Astrocyte (in vitro differentiated cells and primary cell): ENCODE measurements around the gene WASF2. TPM values are rescaled to one million over a fixed set of nuclear protein-coding genes. Genes with fewer than 3 reads are reported as not detected.

Source experiments
- DNase-seq: peaks from one replicate; pipeline ENCODE4 v3.0.0-alpha.2; 2010; ENCODE audit warnings: low read depth
- FAIRE-seq: peaks from 2 replicates; lab custom pipeline; 2011; peaks lifted over from hg19 to GRCh38; lab: Jason Lieb, UNC
- H2AFZ ChIP-seq: 2 replicates; pipeline ENCODE4 v1.6.0; 2012; ENCODE audit warnings: low read depth, low read length, inconsistent platforms
- H3K27ac ChIP-seq: 2 replicates; pipeline ENCODE4 v1.5.1; 2011; ENCODE audit warnings: low read depth, low read length, inconsistent platforms
- H3K27me3 ChIP-seq: 2 replicates; pipeline ENCODE4 v1.6.0; 2011; ENCODE audit warnings: low read length, inconsistent platforms; ENCODE audit not compliant: insufficient read depth
- H3K36me3 ChIP-seq: 2 replicates; pipeline ENCODE4 v1.5.1; 2011; ENCODE audit warnings: low read length, inconsistent platforms; ENCODE audit not compliant: insufficient read depth
- H3K4me1 ChIP-seq: 2 replicates; pipeline ENCODE4 v1.5.1; 2011; ENCODE audit warnings: low read length, inconsistent platforms; ENCODE audit not compliant: insufficient read depth
- H3K4me2 ChIP-seq: 2 replicates; pipeline ENCODE4 v1.6.0; 2012; ENCODE audit warnings: low read length, inconsistent platforms
- H3K4me3 ChIP-seq: 2 replicates; pipeline ENCODE4 v1.5.1; 2011; ENCODE audit warnings: low read depth, mild to moderate bottlenecking, low read length, inconsistent platforms; ENCODE audit not compliant: insufficient read depth
- H3K79me2 ChIP-seq: 2 replicates; pipeline ENCODE4 v1.6.0; 2012; ENCODE audit warnings: mild to moderate bottlenecking, low read length, inconsistent platforms; ENCODE audit not compliant: insufficient read depth
- H3K9ac ChIP-seq: 2 replicates; pipeline ENCODE4 v1.6.0; 2012; ENCODE audit warnings: mild to moderate bottlenecking, low read length, inconsistent platforms
- H3K9me3 ChIP-seq: 2 replicates; pipeline ENCODE4 v1.5.1; 2012; ENCODE audit warnings: low read depth, mild to moderate bottlenecking, low read length, inconsistent platforms; ENCODE audit not compliant: insufficient read depth
- H4K20me1 ChIP-seq: 2 replicates; pipeline ENCODE4 v1.6.0; 2012; ENCODE audit warnings: low read length, inconsistent platforms; ENCODE audit not compliant: insufficient read depth
- H3K27ac Mint-ChIP-seq: one replicate; pipeline ENCODE4 v1.8.0; 2021; ENCODE audit warnings: mild to moderate bottlenecking, mixed read lengths; ENCODE audit not compliant: unreplicated experiment
- H3K27me3 Mint-ChIP-seq: one replicate; pipeline ENCODE4 v1.8.0; 2021; ENCODE audit warnings: low read depth, mixed read lengths; ENCODE audit not compliant: unreplicated experiment
- H3K36me3 Mint-ChIP-seq: one replicate; pipeline ENCODE4 v1.8.0; 2021; ENCODE audit warnings: low read depth, mixed read lengths; ENCODE audit not compliant: unreplicated experiment
- H3K4me1 Mint-ChIP-seq: one replicate; pipeline ENCODE4 v1.8.0; 2021; ENCODE audit warnings: low read depth, mixed read lengths; ENCODE audit not compliant: unreplicated experiment
- H3K4me3 Mint-ChIP-seq: one replicate; pipeline ENCODE4 v1.8.0; 2021; ENCODE audit warnings: mild to moderate bottlenecking, moderate library complexity, mixed read lengths; ENCODE audit not compliant: unreplicated experiment
- H3K9me3 Mint-ChIP-seq: one replicate; pipeline ENCODE4 v1.8.0; 2021; ENCODE audit warnings: mild to moderate bottlenecking, mixed read lengths; ENCODE audit not compliant: unreplicated experiment
- EZH2 ChIP-seq: IDR thresholded peaks from 2 replicates; pipeline ENCODE4 v1.6.1; 2012; ENCODE audit warnings: mild to moderate bottlenecking, low read length, inconsistent platforms; ENCODE audit not compliant: insufficient read depth
- total RNA-seq: library from RNA; stranded (reverse); gene quantifications from 2 replicates; pipeline ENCODE4 v1.2.1, GENCODE V29; 2021
- TF ChIP-seq, protein P1 (sequence below): IDR thresholded peaks from 2 replicates; pipeline ENCODE4 v1.5.1; 2011; ENCODE audit warnings: low read depth, mild to moderate bottlenecking, inconsistent platforms, low read length, moderate library complexity; ENCODE audit not compliant: insufficient read depth

Gene WASF2
- total RNA-seq, 1 donor from 2014 or later = 86.9 TPM

DNA sequence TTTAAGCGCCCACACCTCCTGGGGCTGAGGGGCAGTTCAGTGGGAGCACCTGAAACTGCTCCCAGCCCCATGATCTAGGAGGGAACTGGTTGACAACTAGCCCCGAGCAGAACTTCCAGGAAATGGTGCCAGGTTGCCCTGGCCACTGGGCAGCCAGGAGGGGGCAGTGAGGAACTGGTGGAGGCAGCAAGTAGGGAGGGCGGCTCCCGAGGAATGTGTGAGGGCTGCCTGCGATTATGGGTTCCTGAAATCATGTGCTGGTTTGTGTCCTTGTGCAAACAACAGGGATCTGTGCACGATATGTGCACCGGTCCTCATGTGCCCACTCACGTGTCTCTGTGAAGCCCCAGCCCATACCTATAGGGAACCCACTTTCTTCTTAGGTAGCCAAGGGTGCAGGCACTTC is 87.6 kb downstream of the WASF2 start:
- Mint-ChIP-seq H3K36me3 (peaks cover 4% of the 10 kb centered on the region), H3K27me3 (no peaks in the 10 kb centered on the region), H3K27ac (peak overlapping the region; percentile 18), H3K4me3 (no peak overlapping the region), H3K4me1 (peaks cover 24% of the 10 kb centered on the region), H3K9me3 (no peaks in the 10 kb centered on the region)
- DNase-seq (no peak), FAIRE-seq (no peak)
- Histone ChIP-seq H4K20me1 (no peaks in the 10 kb centered on the region), H3K4me2 (no peak overlapping the region), H3K9ac (no peak overlapping the region), H3K27me3 (no peaks in the 10 kb centered on the region), H3K27ac (no peak overlapping the region), H3K9me3 (no peaks in the 10 kb centered on the region), H3K4me1 (peaks cover 21% of the 10 kb centered on the region), H3K79me2 (no peaks in the 10 kb centered on the region), H3K36me3 (no peaks in the 10 kb centered on the region), H2AFZ (no peak overlapping the region), H3K4me3 (no peak overlapping the region)
- TF ChIP-seq, protein P1, sequence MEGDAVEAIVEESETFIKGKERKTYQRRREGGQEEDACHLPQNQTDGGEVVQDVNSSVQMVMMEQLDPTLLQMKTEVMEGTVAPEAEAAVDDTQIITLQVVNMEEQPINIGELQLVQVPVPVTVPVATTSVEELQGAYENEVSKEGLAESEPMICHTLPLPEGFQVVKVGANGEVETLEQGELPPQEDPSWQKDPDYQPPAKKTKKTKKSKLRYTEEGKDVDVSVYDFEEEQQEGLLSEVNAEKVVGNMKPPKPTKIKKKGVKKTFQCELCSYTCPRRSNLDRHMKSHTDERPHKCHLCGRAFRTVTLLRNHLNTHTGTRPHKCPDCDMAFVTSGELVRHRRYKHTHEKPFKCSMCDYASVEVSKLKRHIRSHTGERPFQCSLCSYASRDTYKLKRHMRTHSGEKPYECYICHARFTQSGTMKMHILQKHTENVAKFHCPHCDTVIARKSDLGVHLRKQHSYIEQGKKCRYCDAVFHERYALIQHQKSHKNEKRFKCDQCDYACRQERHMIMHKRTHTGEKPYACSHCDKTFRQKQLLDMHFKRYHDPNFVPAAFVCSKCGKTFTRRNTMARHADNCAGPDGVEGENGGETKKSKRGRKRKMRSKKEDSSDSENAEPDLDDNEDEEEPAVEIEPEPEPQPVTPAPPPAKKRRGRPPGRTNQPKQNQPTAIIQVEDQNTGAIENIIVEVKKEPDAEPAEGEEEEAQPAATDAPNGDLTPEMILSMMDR = peak; percentile 22
- no peak for TF ChIP-seq EZH2

DNA sequence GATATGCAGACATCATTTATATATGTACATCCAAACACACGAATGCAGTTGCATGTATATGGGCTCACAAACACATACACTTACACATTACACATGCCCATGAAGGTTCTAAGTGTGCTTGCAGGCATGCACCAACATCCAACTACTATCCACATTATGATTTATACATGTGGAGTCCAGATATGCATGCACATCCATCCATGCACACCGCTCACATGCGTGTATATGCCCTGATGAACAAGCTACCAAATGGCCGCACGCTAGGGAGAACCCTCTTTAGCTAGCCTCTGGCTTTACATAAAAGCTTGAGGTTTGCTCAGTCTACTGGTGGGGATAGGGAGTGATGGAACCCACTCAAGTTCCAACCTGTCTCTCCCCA is 89.0 kb downstream of the WASF2 start:
- Mint-ChIP-seq H3K36me3 (no peaks in the 10 kb centered on the region), H3K27me3 (no peaks in the 10 kb centered on the region), H3K4me3 (no peak overlapping the region), H3K27ac (no peak overlapping the region), H3K9me3 (no peaks in the 10 kb centered on the region), H3K4me1 (peaks cover 24% of the 10 kb centered on the region)
- peaks cover 21% of the 10 kb centered on the region for H3K4me1 ChIP-seq
- H3K9me3 ChIP-seq = no peaks in the 10 kb centered on the region
- H3K4me2 ChIP-seq = no peak overlapping the region
- no peak overlapping the region for H2AFZ ChIP-seq
- no peaks in the 10 kb centered on the region for H3K27me3 ChIP-seq
- FAIRE-seq = no peak
- no peak overlapping the region for H3K27ac ChIP-seq
- H3K79me2 ChIP-seq = no peaks in the 10 kb centered on the region
- no peak overlapping the region for H3K4me3 ChIP-seq
- no peak overlapping the region for H3K9ac ChIP-seq
- H4K20me1 ChIP-seq = no peaks in the 10 kb centered on the region
- H3K36me3 ChIP-seq = no peaks in the 10 kb centered on the region
- TF ChIP-seq EZH2 = no peak
- TF ChIP-seq, protein P1 = no peak
- no peak for DNase-seq

DNA sequence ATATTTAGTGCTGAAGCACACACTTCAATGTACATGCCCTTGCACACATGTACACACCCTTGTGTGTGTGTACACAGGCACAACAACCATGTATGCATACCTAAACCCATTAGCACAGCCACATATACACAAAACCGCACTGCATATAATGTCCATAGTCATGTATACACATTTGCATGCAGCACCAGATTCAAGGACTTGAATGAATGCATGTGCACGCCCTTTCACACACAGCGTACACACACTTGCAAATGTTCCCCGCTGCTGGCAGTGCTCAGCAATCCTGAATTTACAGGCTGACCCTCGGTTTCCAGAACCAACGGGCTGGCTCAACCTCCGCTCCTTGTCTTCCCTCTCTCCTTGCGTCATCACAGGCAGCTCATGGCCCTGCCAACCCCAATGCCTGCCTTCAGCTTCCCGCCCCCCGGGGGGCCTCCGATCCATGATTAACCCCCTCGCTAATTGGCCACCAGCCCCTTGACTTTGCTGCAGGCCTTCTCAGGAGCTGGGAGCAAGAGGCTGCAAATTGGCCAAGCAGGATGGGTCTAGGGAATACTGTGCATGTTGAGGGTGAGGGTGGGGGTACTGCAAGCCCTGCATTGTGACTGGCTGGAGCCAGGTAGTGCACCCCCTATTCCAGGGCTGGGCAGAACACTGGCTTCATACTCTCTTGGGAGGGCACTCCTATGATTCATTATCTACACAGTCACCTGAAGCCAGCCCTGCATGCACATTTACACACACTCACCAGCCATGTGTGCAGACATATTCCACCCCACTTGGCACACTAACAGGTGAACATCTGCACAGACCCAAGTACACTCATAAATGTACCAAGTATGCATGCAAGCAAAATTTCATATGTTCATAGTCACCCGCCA is 89.6 kb downstream of the WASF2 start:
- H3K9me3 ChIP-seq = no peaks in the 10 kb centered on the region
- peaks cover 20% of the 10 kb centered on the region for H3K4me1 Mint-ChIP-seq
- H3K4me2 ChIP-seq = no peak overlapping the region
- no peak for FAIRE-seq
- H3K27me3 ChIP-seq = no peaks in the 10 kb centered on the region
- DNase-seq = no peak
- no peak overlapping the region for H3K4me3 ChIP-seq
- no peak overlapping the region for H3K27ac ChIP-seq
- H3K27me3 Mint-ChIP-seq = no peaks in the 10 kb centered on the region
- no peaks in the 10 kb centered on the region for H3K9me3 Mint-ChIP-seq
- H3K79me2 ChIP-seq = no peaks in the 10 kb centered on the region
- H3K4me3 Mint-ChIP-seq = no peak overlapping the region
- no peaks in the 10 kb centered on the region for H3K36me3 ChIP-seq
- no peak overlapping the region for H3K9ac ChIP-seq
- H2AFZ ChIP-seq = no peak overlapping the region
- no peak for TF ChIP-seq EZH2
- TF ChIP-seq, protein P1 = no peak
- H3K4me1 ChIP-seq = peaks cover 20% of the 10 kb centered on the region
- no peaks in the 10 kb centered on the region for H3K36me3 Mint-ChIP-seq
- no peaks in the 10 kb centered on the region for H4K20me1 ChIP-seq
- peak overlapping the region; percentile 66 for H3K27ac Mint-ChIP-seq
